CD14-positive monocyte (primary cell): ENCODE data around the gene DYNC1I1. TPM values are rescaled to one million over a fixed set of nuclear protein-coding genes. Genes with fewer than 3 reads are reported as not detected.

Source experiments
- DNase-seq, 3 donors: peaks; one replicate each; pipeline ENCODE4 v3.0.0-alpha.2; 2011 to 2022
- H2AFZ ChIP-seq: 2 replicates; pipeline ENCODE4 v1.6.0; 2012; ENCODE audit warnings: mild to moderate bottlenecking, low read depth, low read length, inconsistent platforms; ENCODE audit not compliant: insufficient read depth, poor library complexity, severe bottlenecking
- H3K27ac ChIP-seq, 2 donors: 1 replicate in 1 of 2; 2 replicates in 1 of 2; pipeline ENCODE4 v1.5.1; 2012 to 2013; ENCODE audit warnings: low read length in 2 of 2, control low read depth in 1 of 2, inconsistent platforms in 1 of 2, low read depth in 1 of 2, mild to moderate bottlenecking in 1 of 2
- H3K27me3 ChIP-seq, 2 donors: one replicate each; pipeline versions ENCODE4 v1.6.0 to v1.6.1; 2011 to 2013; ENCODE audit warnings: low read length in 2 of 2; ENCODE audit not compliant: control insufficient read depth in 2 of 2, insufficient read depth in 2 of 2
- H3K36me3 ChIP-seq, 2 donors: replicated peaks in 1 of 2; 1 replicate in 1 of 2; 2 replicates in 1 of 2; pipeline versions ENCODE4 v1.5.1 to v1.6.1; 2012 to 2013; ENCODE audit warnings: low read length in 2 of 2, control low read depth in 1 of 2, inconsistent platforms in 1 of 2, mild to moderate bottlenecking in 1 of 2; ENCODE audit not compliant: insufficient read depth in 2 of 2, control insufficient read depth in 1 of 2
- H3K4me1 ChIP-seq, 2 donors: 1 replicate in 1 of 2; 2 replicates in 1 of 2; pipeline versions ENCODE4 v1.5.1 to v1.6.1; 2012 to 2013; ENCODE audit warnings: low read length in 2 of 2, control low read depth in 1 of 2, inconsistent platforms in 1 of 2, mild to moderate bottlenecking in 1 of 2, moderate library complexity in 1 of 2; ENCODE audit not compliant: insufficient read depth in 2 of 2, control insufficient read depth in 1 of 2
- H3K4me2 ChIP-seq: replicated peaks from 2 replicates; pipeline ENCODE3; 2012; ENCODE audit warnings: low read length, moderate library complexity, mild to moderate bottlenecking; ENCODE audit not compliant: poor library complexity, severe bottlenecking; ENCODE audit errors: extremely low read depth
- H3K4me3 ChIP-seq, 3 experiments: fragments of 200-600 bp in 1 of 3; sonication (generic) in 1 of 3; replicated peaks in 1 of 3; 1 replicate in 2 of 3; 2 replicates in 1 of 3; pipeline ENCODE4 v1.5.1; 2011 to 2013; ENCODE audit warnings: low read length in 3 of 3, mild to moderate bottlenecking in 3 of 3, control low read depth in 2 of 3, low read depth in 2 of 3, inconsistent platforms in 1 of 3, moderate library complexity in 1 of 3
- H3K79me2 ChIP-seq: 2 replicates; pipeline ENCODE4 v1.6.0; 2012; ENCODE audit warnings: mild to moderate bottlenecking, control low read depth, inconsistent platforms, low read length, moderate library complexity; ENCODE audit not compliant: insufficient read depth
- H3K9ac ChIP-seq: 2 replicates; pipeline ENCODE4 v1.6.0; 2017; ENCODE audit warnings: low read length, mild to moderate bottlenecking; ENCODE audit not compliant: insufficient read depth, poor library complexity, severe bottlenecking
- H3K9me3 ChIP-seq, 2 donors: replicated peaks in 1 of 2; 1 replicate in 1 of 2; 2 replicates in 1 of 2; pipeline versions ENCODE4 v1.5.1 to v1.6.1; 2012 to 2013; ENCODE audit warnings: low read length in 2 of 2, control low read depth in 1 of 2; ENCODE audit not compliant: control insufficient read depth in 1 of 2, insufficient read depth in 1 of 2
- H4K20me1 ChIP-seq: 2 replicates; pipeline ENCODE4 v1.6.0; 2012; ENCODE audit warnings: mild to moderate bottlenecking, low read length, control low read depth, moderate library complexity; ENCODE audit not compliant: insufficient read depth
- H3K27ac Mint-ChIP-seq, 7 donors: one replicate each; pipeline ENCODE4 v1.8.0; 2020; ENCODE audit warnings: mild to moderate bottlenecking in 7 of 7, mixed read lengths in 7 of 7, moderate library complexity in 6 of 7, inconsistent platforms in 2 of 7
- H3K27me3 Mint-ChIP-seq, 3 donors: one replicate each; pipeline ENCODE4 v1.8.0; 2021 to 2022; ENCODE audit warnings: low read depth in 3 of 3, mild to moderate bottlenecking in 3 of 3, mixed read lengths in 3 of 3, moderate library complexity in 3 of 3, inconsistent platforms in 1 of 3
- H3K36me3 Mint-ChIP-seq, 2 donors: one replicate each; pipeline ENCODE4 v1.8.0; 2020; ENCODE audit warnings: mixed read lengths in 2 of 2, inconsistent platforms in 1 of 2, mild to moderate bottlenecking in 1 of 2
- H3K4me1 Mint-ChIP-seq: one replicate; pipeline ENCODE4 v1.8.0; 2020; ENCODE audit warnings: mild to moderate bottlenecking, mixed read lengths
- H3K4me3 Mint-ChIP-seq, 2 donors: one replicate each; pipeline ENCODE4 v1.8.0; 2020; ENCODE audit warnings: mild to moderate bottlenecking in 2 of 2, mixed read lengths in 2 of 2, moderate library complexity in 1 of 2
- H3K9me3 Mint-ChIP-seq, 7 donors: one replicate each; pipeline ENCODE4 v1.8.0; 2020 to 2022; ENCODE audit warnings: mixed read lengths in 7 of 7, mild to moderate bottlenecking in 6 of 7, moderate library complexity in 6 of 7, inconsistent platforms in 2 of 7
- WGBS: methylation state at CpG from one replicate; pipeline ENCODE4 v1.1.5; 2013; ENCODE audit warnings: missing lambda C conversion rate; ENCODE audit not compliant: insufficient coverage; 5-methylcytosine and 5-hydroxymethylcytosine counted together
- intact Hi-C, 2 donors: fragments of 100-400 bp; cut with micrococcal nuclease; formaldehyde crosslinking; loops; one replicate each; pipeline versions ENCODE4 v1.15.0 to v1.15.1; 2023
- polyA plus RNA-seq, 3 donors: library from polyadenylated mRNA; depleted of rRNA in 1 of 3; unstranded in 2 of 3; stranded (reverse) in 1 of 3; fragments of 300-500 nt in 2 of 3; fragments of >200 nt in 1 of 3; fragmentation: Illumina TruSeq in 2 of 3; gene quantifications; 1 replicate in 2 of 3; 2 replicates in 1 of 3; pipeline ENCODE4 v1.2.3, GENCODE V29; 2012 to 2021
- TF ChIP-seq, protein P1 (sequence below): fragments of 200-600 bp; IDR thresholded peaks from one replicate; pipeline ENCODE4 v1.8.0; 2022; ENCODE audit warnings: antibody characterized with exemption, mild to moderate bottlenecking

Gene DYNC1I1
- polyA plus RNA-seq, 3 donors: not detected

GRCh38 chr7:95822717-95823116, 50.4 kb downstream of the DYNC1I1 start:
- Mint-ChIP-seq H3K9me3 (no peaks in the 10 kb centered on the region), H3K36me3 (no peaks in the 10 kb centered on the region), H3K27ac (no peak overlapping the region), H3K4me3 (no peak overlapping the region), H3K4me1 (peaks cover 5% of the 10 kb centered on the region), H3K27me3 (no peaks in the 10 kb centered on the region)
- H3K4me2 ChIP-seq: no peak overlapping the region
- H3K9me3 ChIP-seq: no peaks in the 10 kb centered on the region
- TF ChIP-seq, protein P1, sequence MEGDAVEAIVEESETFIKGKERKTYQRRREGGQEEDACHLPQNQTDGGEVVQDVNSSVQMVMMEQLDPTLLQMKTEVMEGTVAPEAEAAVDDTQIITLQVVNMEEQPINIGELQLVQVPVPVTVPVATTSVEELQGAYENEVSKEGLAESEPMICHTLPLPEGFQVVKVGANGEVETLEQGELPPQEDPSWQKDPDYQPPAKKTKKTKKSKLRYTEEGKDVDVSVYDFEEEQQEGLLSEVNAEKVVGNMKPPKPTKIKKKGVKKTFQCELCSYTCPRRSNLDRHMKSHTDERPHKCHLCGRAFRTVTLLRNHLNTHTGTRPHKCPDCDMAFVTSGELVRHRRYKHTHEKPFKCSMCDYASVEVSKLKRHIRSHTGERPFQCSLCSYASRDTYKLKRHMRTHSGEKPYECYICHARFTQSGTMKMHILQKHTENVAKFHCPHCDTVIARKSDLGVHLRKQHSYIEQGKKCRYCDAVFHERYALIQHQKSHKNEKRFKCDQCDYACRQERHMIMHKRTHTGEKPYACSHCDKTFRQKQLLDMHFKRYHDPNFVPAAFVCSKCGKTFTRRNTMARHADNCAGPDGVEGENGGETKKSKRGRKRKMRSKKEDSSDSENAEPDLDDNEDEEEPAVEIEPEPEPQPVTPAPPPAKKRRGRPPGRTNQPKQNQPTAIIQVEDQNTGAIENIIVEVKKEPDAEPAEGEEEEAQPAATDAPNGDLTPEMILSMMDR: no peak
- no peaks in the 10 kb centered on the region for H4K20me1 ChIP-seq
- no peaks in the 10 kb centered on the region for H3K36me3 ChIP-seq
- 92% methylated on average over 2 of the region's 3 CpGs for WGBS
- no peaks in the 10 kb centered on the region for H3K27me3 ChIP-seq
- H2AFZ ChIP-seq: no peak overlapping the region
- no peak overlapping the region for H3K27ac ChIP-seq
- DNase-seq: no peak
- peaks cover 0 to 5% of the 10 kb centered on the region in 2 donors for H3K4me1 ChIP-seq
- H3K79me2 ChIP-seq: no peaks in the 10 kb centered on the region
- intact Hi-C loops: no loop called here
- H3K9ac ChIP-seq: no peak overlapping the region
- H3K4me3 ChIP-seq: no peak overlapping the region

- no peak overlapping the region for H3K9ac ChIP-seq
- Mint-ChIP-seq H3K9me3 (no peaks in the 10 kb centered on the region), H3K36me3 (no peaks in the 10 kb centered on the region), H3K4me3 (no peak overlapping the region), H3K27ac (no peak overlapping the region), H3K4me1 (no peaks in the 10 kb centered on the region), H3K27me3 (no peaks in the 10 kb centered on the region)
- no peak overlapping the region for H3K4me2 ChIP-seq
- TF ChIP-seq, protein P1: no peak
- H3K79me2 ChIP-seq: no peaks in the 10 kb centered on the region
- no peaks in the 10 kb centered on the region for H3K36me3 ChIP-seq
- no peak overlapping the region for H2AFZ ChIP-seq
- H3K27me3 ChIP-seq: no peaks in the 10 kb centered on the region
- no peak for DNase-seq
- 86% methylated on average over 1 of the region's 5 CpGs for WGBS
- intact Hi-C loops: no loop called here
- H3K4me1 ChIP-seq: no peaks in the 10 kb centered on the region
- no peaks in the 10 kb centered on the region for H3K9me3 ChIP-seq
- H3K27ac ChIP-seq: no peak overlapping the region
- H4K20me1 ChIP-seq: no peaks in the 10 kb centered on the region
- H3K4me3 ChIP-seq: no peak overlapping the region
These were observed 52.3 kb downstream of the DYNC1I1 start for GRCh38 chr7:95824616-95825015.
